ENCODE data around the gene YIPF3. TPM values are rescaled to one million over a fixed set of nuclear protein-coding genes. Genes with fewer than 3 reads are reported as not detected.

Gene YIPF3
- total RNA-seq, 4 donors from 2014 or later: 55.6 to 97.9 (median 73.5) TPM

- Histone ChIP-seq H3K4me3 (no peak overlapping the region), H3K36me3 (peaks cover 0 to 29% of the 10 kb centered on the region in 2 donors), H3K4me1 (peaks cover 12 to 31% of the 10 kb centered on the region in 2 donors), H3K27me3 (no peaks in the 10 kb centered on the region), H3K9me3 (no peaks in the 10 kb centered on the region), H3K27ac (no peak overlapping the region)
- ATAC-seq (no peak), DNase-seq (no peak)
- in situ Hi-C loops (cut with MboI; ENCODE audit: low sequenced_read_pairs in 4 of 4): no loop called here
- intact Hi-C loops (cut with DNase I; ENCODE audit: low total_unique reads): no loop called here
- TF ChIP-seq CTCF (IDR thresholded peaks at IDR 0.05 in 4 of 5, conservative IDR thresholded peaks at IDR 0.05 in 1 of 5) (no peak), POLR2A (IDR thresholded peaks at IDR 0.05) (no peak)
Observed at GRCh38 chr6:43495409-43495941, 21.3 kb downstream of the YIPF3 start.

GRCh38 chr6:43494766-43495165, 22.0 kb downstream of the YIPF3 start:
- Histone ChIP-seq H3K27me3 (no peaks in the 10 kb centered on the region), H3K27ac (no peak overlapping the region), H3K4me3 (no peak overlapping the region), H3K9me3 (no peaks in the 10 kb centered on the region), H3K4me1 (peaks cover 12 to 31% of the 10 kb centered on the region in 2 donors), H3K36me3 (peaks cover 0 to 22% of the 10 kb centered on the region in 2 donors)
- TF ChIP-seq CTCF (IDR thresholded peaks at IDR 0.05 in 4 of 5, conservative IDR thresholded peaks at IDR 0.05 in 1 of 5): no peak
- no peak for TF ChIP-seq POLR2A (IDR thresholded peaks at IDR 0.05)
- ATAC-seq: no peak
- DNase-seq: no peak
- intact Hi-C loops (cut with DNase I; ENCODE audit: low total_unique reads) (no loop called here), in situ Hi-C loops (cut with MboI; ENCODE audit: low sequenced_read_pairs in 4 of 4) (no loop called here)

GRCh38 chr6:43494321-43494720, 22.4 kb downstream of the YIPF3 start:
- Histone ChIP-seq H3K36me3 (peaks cover 0 to 17% of the 10 kb centered on the region in 2 donors), H3K27me3 (no peaks in the 10 kb centered on the region), H3K27ac (no peak overlapping the region), H3K9me3 (no peaks in the 10 kb centered on the region), H3K4me1 (peaks cover 12 to 31% of the 10 kb centered on the region in 2 donors), H3K4me3 (no peak overlapping the region)
- ATAC-seq (no peak), DNase-seq (no peak)
- intact Hi-C loops (cut with DNase I; ENCODE audit: low total_unique reads): no loop called here
- TF ChIP-seq POLR2A (IDR thresholded peaks at IDR 0.05): no peak
- TF ChIP-seq CTCF (IDR thresholded peaks at IDR 0.05 in 4 of 5, conservative IDR thresholded peaks at IDR 0.05 in 1 of 5): no peak
- in situ Hi-C loops (cut with MboI; ENCODE audit: low sequenced_read_pairs in 4 of 4): no loop called here

- intact Hi-C loops (cut with DNase I; ENCODE audit: low total_unique reads) (no loop called here), in situ Hi-C loops (cut with MboI; ENCODE audit: low sequenced_read_pairs in 4 of 4) (no loop called here)
- Histone ChIP-seq H3K27me3 (no peaks in the 10 kb centered on the region), H3K27ac (no peak overlapping the region), H3K4me3 (no peak overlapping the region), H3K36me3 (peaks cover 0 to 12% of the 10 kb centered on the region in 2 donors), H3K4me1 (peaks cover 12 to 28% of the 10 kb centered on the region in 2 donors), H3K9me3 (no peaks in the 10 kb centered on the region)
- TF ChIP-seq CTCF (IDR thresholded peaks at IDR 0.05 in 4 of 5, conservative IDR thresholded peaks at IDR 0.05 in 1 of 5): no peak
- DNase-seq (no peak), ATAC-seq (no peak)
Observed at GRCh38 chr6:43493833-43494232, 22.9 kb downstream of the YIPF3 start.

- intact Hi-C loops (cut with DNase I; ENCODE audit: low total_unique reads): no loop called here
Observed at GRCh38 chr6:43493230-43493629, 23.5 kb downstream of the YIPF3 start.

More at GRCh38 chr6:43493230-43493629, 23.5 kb downstream of the YIPF3 start:
- Histone ChIP-seq H3K36me3 (peaks cover 0 to 6% of the 10 kb centered on the region in 2 donors), H3K27me3 (no peaks in the 10 kb centered on the region), H3K9me3 (no peaks in the 10 kb centered on the region), H3K4me1 (peaks cover 12 to 27% of the 10 kb centered on the region in 2 donors), H3K4me3 (no peak overlapping the region), H3K27ac (no peak overlapping the region)
- in situ Hi-C loops (cut with MboI; ENCODE audit: low sequenced_read_pairs in 4 of 4): no loop called here
- ATAC-seq (no peak), DNase-seq (no peak)
- no peak for TF ChIP-seq CTCF (IDR thresholded peaks at IDR 0.05 in 4 of 5, conservative IDR thresholded peaks at IDR 0.05 in 1 of 5)
- no peak for TF ChIP-seq POLR2A (IDR thresholded peaks at IDR 0.05)

Measured in gastrocnemius medialis (tissue), 4 donors.